ENCODE data around the gene VPS13D. TPM values are rescaled to one million over a fixed set of nuclear protein-coding genes. Genes with fewer than 3 reads are reported as not detected.

VPS13D gene
- total RNA-seq, 1 donor from 2014 or later = 33.6 TPM

GRCh38 chr1:12506281-12507280, 276.8 kb downstream of the VPS13D start:
- Mint-ChIP-seq H3K4me1 (ENCODE audit: low read depth) (peaks cover 42% of the 10 kb centered on the region), H3K9me3 (no peaks in the 10 kb centered on the region), H3K27ac (no peak overlapping the region), H3K36me3 (ENCODE audit: low read depth) (peaks cover 22% of the 10 kb centered on the region), H3K27me3 (ENCODE audit: insufficient read depth) (no peaks in the 10 kb centered on the region), H3K4me3 (no peak overlapping the region)
- DNase-seq (ENCODE audit: low spot score) = no peak
- intact Hi-C loops (cut with micrococcal nuclease) = no loop called here

GRCh38 chr1:12507631-12508030, 277.8 kb downstream of the VPS13D start:
- H3K36me3 Mint-ChIP-seq (ENCODE audit: low read depth) = peaks cover 23% of the 10 kb centered on the region
- H3K27ac Mint-ChIP-seq = no peak overlapping the region
- intact Hi-C loops (cut with micrococcal nuclease) = no loop called here
- no peaks in the 10 kb centered on the region for H3K27me3 Mint-ChIP-seq (ENCODE audit: insufficient read depth)
- H3K4me3 Mint-ChIP-seq = no peak overlapping the region
- DNase-seq (ENCODE audit: low spot score) = no peak
- peaks cover 40% of the 10 kb centered on the region for H3K4me1 Mint-ChIP-seq (ENCODE audit: low read depth)
- no peaks in the 10 kb centered on the region for H3K9me3 Mint-ChIP-seq

GRCh38 chr1:12508849-12509248, 279.0 kb downstream of the VPS13D start:
- peaks cover 48% of the 10 kb centered on the region for H3K4me1 Mint-ChIP-seq (ENCODE audit: low read depth)
- peaks cover 30% of the 10 kb centered on the region for H3K36me3 Mint-ChIP-seq (ENCODE audit: low read depth)
- no peaks in the 10 kb centered on the region for H3K9me3 Mint-ChIP-seq
- intact Hi-C loops (cut with micrococcal nuclease) = no loop called here
- H3K27ac Mint-ChIP-seq = peak overlapping the region; percentile 85
- H3K27me3 Mint-ChIP-seq (ENCODE audit: insufficient read depth) = no peaks in the 10 kb centered on the region
- no peak for DNase-seq (ENCODE audit: low spot score)
- no peak overlapping the region for H3K4me3 Mint-ChIP-seq

GRCh38 chr1:12511128-12511484, 281.3 kb downstream of the VPS13D start:
- DNase-seq (ENCODE audit: low spot score) = no peak
- H3K36me3 Mint-ChIP-seq (ENCODE audit: low read depth) = peaks cover 27% of the 10 kb centered on the region
- peak overlapping the region; percentile 87 for H3K4me3 Mint-ChIP-seq
- H3K9me3 Mint-ChIP-seq = no peaks in the 10 kb centered on the region
- no peaks in the 10 kb centered on the region for H3K27me3 Mint-ChIP-seq (ENCODE audit: insufficient read depth)
- intact Hi-C loops (cut with micrococcal nuclease) = loop anchor here (5.0 to 10.0 kb wide), 3 partner anchors 91 to 346 kb away; partner anchors contain the start of gene TNFRSF1B
- H3K4me1 Mint-ChIP-seq (ENCODE audit: low read depth) = peaks cover 59% of the 10 kb centered on the region
- H3K27ac Mint-ChIP-seq = peak overlapping the region; percentile 100

- Mint-ChIP-seq H3K36me3 (ENCODE audit: low read depth) (peaks cover 26% of the 10 kb centered on the region), H3K4me3 (peak overlapping the region; percentile 87), H3K9me3 (no peaks in the 10 kb centered on the region), H3K4me1 (ENCODE audit: low read depth) (peaks cover 60% of the 10 kb centered on the region), H3K27me3 (ENCODE audit: insufficient read depth) (no peaks in the 10 kb centered on the region), H3K27ac (peak overlapping the region; percentile 100)
- no peak for DNase-seq (ENCODE audit: low spot score)
- intact Hi-C loops (cut with micrococcal nuclease) = loop anchor here (5.0 to 10.0 kb wide), 3 partner anchors 91 to 347 kb away; partner anchors contain the start of gene TNFRSF1B
These were observed 282.0 kb downstream of the VPS13D start for GRCh38 chr1:12511516-12512468.

- Mint-ChIP-seq H3K9me3 (no peaks in the 10 kb centered on the region), H3K4me3 (no peak overlapping the region), H3K36me3 (ENCODE audit: low read depth) (peaks cover 31% of the 10 kb centered on the region), H3K4me1 (ENCODE audit: low read depth) (peaks cover 66% of the 10 kb centered on the region), H3K27me3 (ENCODE audit: insufficient read depth) (no peaks in the 10 kb centered on the region), H3K27ac (peak overlapping the region; percentile 4)
- no peak for DNase-seq (ENCODE audit: low spot score)
- intact Hi-C loops (cut with micrococcal nuclease) = loop anchor here (5.0 to 10.0 kb wide), 3 partner anchors 89 to 348 kb away; partner anchors contain the start of gene TNFRSF1B
These were observed 283.4 kb downstream of the VPS13D start for GRCh38 chr1:12513181-12513580.

GRCh38 chr1:12514590-12514989, 284.8 kb downstream of the VPS13D start:
- Mint-ChIP-seq H3K9me3 (no peaks in the 10 kb centered on the region), H3K27me3 (ENCODE audit: insufficient read depth) (no peaks in the 10 kb centered on the region), H3K36me3 (ENCODE audit: low read depth) (peaks cover 31% of the 10 kb centered on the region), H3K27ac (peak overlapping the region; percentile 4), H3K4me3 (no peak overlapping the region), H3K4me1 (ENCODE audit: low read depth) (peaks cover 68% of the 10 kb centered on the region)
- DNase-seq (ENCODE audit: low spot score) = no peak
- intact Hi-C loops (cut with micrococcal nuclease) = loop anchor here (5.0 to 10.0 kb wide), 3 partner anchors 88 to 350 kb away; partner anchors contain the start of gene TNFRSF1B

GRCh38 chr1:12515234-12515633, 285.4 kb downstream of the VPS13D start:
- intact Hi-C loops (cut with micrococcal nuclease) = loop anchor here (5.0 to 10.0 kb wide), 2 partner anchors 173 to 350 kb away; partner anchors contain the start of gene TNFRSF1B
- Mint-ChIP-seq H3K36me3 (ENCODE audit: low read depth) (peaks cover 33% of the 10 kb centered on the region), H3K4me3 (no peak overlapping the region), H3K27ac (no peak overlapping the region), H3K9me3 (no peaks in the 10 kb centered on the region), H3K27me3 (ENCODE audit: insufficient read depth) (no peaks in the 10 kb centered on the region), H3K4me1 (ENCODE audit: low read depth) (peaks cover 68% of the 10 kb centered on the region)
- no peak for DNase-seq (ENCODE audit: low spot score)

GRCh38 chr1:12516741-12517140, 286.9 kb downstream of the VPS13D start:
- Mint-ChIP-seq H3K27me3 (ENCODE audit: insufficient read depth) (no peaks in the 10 kb centered on the region), H3K9me3 (no peaks in the 10 kb centered on the region), H3K4me1 (ENCODE audit: low read depth) (peaks cover 55% of the 10 kb centered on the region), H3K36me3 (ENCODE audit: low read depth) (peaks cover 34% of the 10 kb centered on the region), H3K4me3 (no peak overlapping the region), H3K27ac (peak overlapping the region; percentile 67)
- intact Hi-C loops (cut with micrococcal nuclease) = loop anchor here (5.0 to 10.0 kb wide), 2 partner anchors 174 to 352 kb away; partner anchors contain the start of gene TNFRSF1B
- no peak for DNase-seq (ENCODE audit: low spot score)

- intact Hi-C loops (cut with micrococcal nuclease) = loop anchor here (1.0 to 10.0 kb wide), 9 partner anchors 9 to 354 kb away; partner anchors contain the start of gene TNFRSF1B
- peaks cover 19% of the 10 kb centered on the region for H3K36me3 Mint-ChIP-seq (ENCODE audit: low read depth)
- peaks cover 38% of the 10 kb centered on the region for H3K4me1 Mint-ChIP-seq (ENCODE audit: low read depth)
- peaks cover 2% of the 10 kb centered on the region for H3K9me3 Mint-ChIP-seq
- H3K27ac Mint-ChIP-seq = peak overlapping the region; percentile 73
- H3K4me3 Mint-ChIP-seq = no peak overlapping the region
- peak; percentile 21 for DNase-seq (ENCODE audit: low spot score)
- H3K27me3 Mint-ChIP-seq (ENCODE audit: insufficient read depth) = no peaks in the 10 kb centered on the region
These were observed 289.3 kb downstream of the VPS13D start for GRCh38 chr1:12518931-12519692.

- Mint-ChIP-seq H3K4me1 (ENCODE audit: low read depth) (peaks cover 35% of the 10 kb centered on the region), H3K9me3 (peaks cover 4% of the 10 kb centered on the region), H3K27me3 (ENCODE audit: insufficient read depth) (no peaks in the 10 kb centered on the region), H3K36me3 (ENCODE audit: low read depth) (peaks cover 21% of the 10 kb centered on the region), H3K27ac (peak overlapping the region; percentile 62), H3K4me3 (no peak overlapping the region)
- intact Hi-C loops (cut with micrococcal nuclease) = loop anchor here (1.0 to 10.0 kb wide), 9 partner anchors 10 to 355 kb away; partner anchors contain the start of gene TNFRSF1B
- no peak for DNase-seq (ENCODE audit: low spot score)
These were observed 290.0 kb downstream of the VPS13D start for GRCh38 chr1:12519693-12520364.

All from activated T-helper 1 cell treated with anti-CD3 and anti-CD28 coated beads, Interleukin-12 subunit alpha, Interleukin-12 subunit beta, Interleukin-2, Interleukin-4 antibody, amounts not matched to agents 30 ng/mL and 10 ng/mL and 1 ng/mL, durations not matched to agents 14 hours and 24 hours and 36 hours (primary cell).